Effector memory CD4-positive, alpha-beta T cell (primary cell): ENCODE results near the gene DHRS7B.
A peak's percentile ranks its signal among the peaks of the same experiment; 100 is the strongest.

Experiments
- DNase-seq, 3 donors: peaks; one replicate each; pipeline ENCODE4 v3.0.0-alpha.2; 2020
- H3K27ac ChIP-seq: 2 replicates; pipeline ENCODE4 v1.7.0; 2013; ENCODE audit warnings: mild to moderate bottlenecking, low read length, moderate library complexity; ENCODE audit not compliant: insufficient read depth, poor library complexity, severe bottlenecking
- H3K27me3 ChIP-seq: replicated peaks from 2 replicates; pipeline ENCODE4 v1.7.0; 2013; ENCODE audit warnings: mild to moderate bottlenecking, low read length; ENCODE audit not compliant: insufficient read depth, control insufficient read depth, poor library complexity, severe bottlenecking
- H3K36me3 ChIP-seq: 2 replicates; pipeline ENCODE4 v1.7.0; 2013; ENCODE audit warnings: mild to moderate bottlenecking, low read length, moderate library complexity; ENCODE audit not compliant: control insufficient read depth, insufficient read depth
- H3K4me1 ChIP-seq: 2 replicates; pipeline ENCODE4 v1.7.0; 2013; ENCODE audit warnings: low read length, mild to moderate bottlenecking; ENCODE audit not compliant: control insufficient read depth, insufficient read depth, poor library complexity, severe bottlenecking
- H3K4me3 ChIP-seq: 2 replicates; pipeline ENCODE4 v1.7.0; 2013; ENCODE audit warnings: low read length, low read depth, mild to moderate bottlenecking; ENCODE audit not compliant: insufficient read depth, poor library complexity, severe bottlenecking
- H3K9me3 ChIP-seq: 2 replicates; pipeline ENCODE4 v1.7.0; 2013; ENCODE audit warnings: mild to moderate bottlenecking, low read length, moderate library complexity; ENCODE audit not compliant: control insufficient read depth

DHRS7B gene

DNA sequence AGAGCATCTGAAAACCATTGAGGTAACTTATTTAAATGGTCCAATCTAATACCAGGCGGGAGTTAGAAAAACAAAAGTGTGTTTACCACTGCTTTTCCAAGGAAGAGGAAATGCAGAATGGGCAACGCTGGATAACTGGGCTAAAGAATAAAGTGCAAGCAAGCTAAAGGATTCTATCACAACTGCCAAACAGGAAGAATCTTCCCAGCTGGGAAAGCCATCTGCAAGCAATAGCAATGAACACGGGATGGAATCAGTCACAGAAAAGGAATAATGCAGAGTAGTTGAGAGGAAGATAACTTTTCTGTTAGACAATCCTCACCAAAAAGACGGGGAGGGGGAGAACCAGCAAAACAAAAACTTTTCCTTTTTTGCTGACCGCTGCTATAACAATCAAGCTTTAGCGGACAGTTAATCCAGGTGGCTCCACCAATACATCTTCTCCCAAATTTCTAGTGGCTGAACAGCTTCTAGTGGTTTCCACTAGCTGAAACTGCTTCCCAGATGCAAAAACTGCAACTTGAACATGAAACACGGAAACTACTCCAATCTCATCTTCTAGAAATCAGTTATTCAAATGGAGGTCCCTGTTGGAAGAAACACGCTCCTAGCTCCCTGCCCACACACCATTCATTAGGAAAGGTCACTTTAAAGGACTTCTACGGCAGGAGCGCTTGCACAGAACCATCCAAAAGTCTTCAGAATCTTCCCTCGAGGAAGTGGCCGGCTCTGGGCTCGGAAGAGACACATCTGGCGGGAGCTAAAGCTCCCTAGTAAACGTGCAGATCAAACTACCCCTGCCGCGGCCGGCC, 86.3 kb downstream of the DHRS7B start:
- DNase-seq, result no peak
- peak overlapping the region; percentile 96 for H3K4me3 ChIP-seq
- H3K9me3 ChIP-seq, result no peaks in the 10 kb centered on the region
- H3K27me3 ChIP-seq, result no peaks in the 10 kb centered on the region
- peaks cover 30% of the 10 kb centered on the region for H3K36me3 ChIP-seq
- peak overlapping the region; percentile 85 for H3K27ac ChIP-seq
- peaks cover 23% of the 10 kb centered on the region for H3K4me1 ChIP-seq

DNA sequence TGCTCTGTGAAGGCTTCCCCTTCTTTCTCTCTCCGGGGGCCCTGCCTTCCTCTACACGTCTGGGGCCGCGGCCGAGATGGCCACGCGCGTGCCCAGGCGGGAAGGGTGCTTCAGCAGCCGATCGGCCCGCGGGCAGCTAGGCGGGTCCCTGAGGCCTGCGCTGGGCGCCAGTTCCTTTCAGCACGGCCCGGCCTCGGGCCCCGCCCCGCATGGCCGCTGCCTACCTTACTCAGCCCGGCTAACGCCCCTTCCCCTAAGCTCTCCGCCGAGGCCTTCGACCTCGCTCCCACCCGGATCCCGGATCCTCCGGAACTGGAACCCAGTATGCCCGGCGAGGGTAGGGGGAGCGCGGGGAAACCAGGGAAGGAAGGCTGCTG, 86.9 kb downstream of the DHRS7B start:
- Histone ChIP-seq H3K27ac (peak overlapping the region; percentile 85), H3K36me3 (peaks cover 26% of the 10 kb centered on the region), H3K4me1 (peaks cover 23% of the 10 kb centered on the region), H3K27me3 (no peaks in the 10 kb centered on the region), H3K4me3 (peak overlapping the region; percentile 96), H3K9me3 (no peaks in the 10 kb centered on the region)
- peak in 1 of 3 donors; percentile 3 for DNase-seq

DNA sequence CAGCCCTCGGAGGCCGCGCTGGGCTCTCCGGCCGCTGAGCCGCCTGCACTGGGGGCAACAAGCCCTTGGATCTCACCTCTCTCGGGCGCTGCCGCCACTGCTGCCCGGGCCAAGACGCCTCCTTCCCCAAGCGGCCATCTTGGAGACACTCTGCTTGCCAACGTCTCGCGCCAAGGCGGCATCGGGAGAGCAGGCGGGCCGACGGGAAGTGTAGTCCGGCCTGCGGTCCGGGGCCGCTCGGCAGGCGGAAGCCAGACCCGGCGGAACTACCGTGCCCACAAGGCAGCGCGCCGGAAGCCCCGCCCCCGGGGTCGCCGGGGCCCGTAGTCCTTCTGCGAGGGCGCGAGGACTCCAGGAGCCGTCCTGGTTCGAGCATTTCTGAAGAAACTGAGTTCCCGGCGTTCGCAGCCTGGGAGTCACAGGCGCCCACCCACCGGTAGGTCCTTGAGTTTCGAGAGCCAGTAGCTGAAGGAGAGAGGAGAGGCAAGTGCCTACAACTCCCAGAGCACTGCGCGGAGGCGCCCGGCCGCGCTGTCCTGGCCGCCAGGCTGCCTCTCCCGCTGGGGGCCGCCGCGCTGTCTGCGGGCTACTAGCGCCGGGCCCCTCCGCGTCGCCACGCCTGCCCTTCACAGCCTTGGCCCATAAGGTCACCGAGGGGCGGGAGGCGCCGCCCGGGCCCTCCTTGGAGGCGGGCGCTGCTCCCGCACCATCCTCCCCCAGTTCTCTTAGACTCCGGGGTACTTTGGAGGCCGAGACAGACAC, 87.4 kb downstream of the DHRS7B start, which contains the start of gene TMEM11:
TSS of gene TMEM11 (minus strand) at position 147 of the 762 bp plus-strand sequence. CDS start at position 138, 9 bp downstream.
- Histone ChIP-seq H3K4me3 (peak within 1 kb of the TSS; percentile 96), H3K9me3 (no peaks in the 10 kb centered on the region), H3K36me3 (peaks cover 21% of the 10 kb centered on the region), H3K27me3 (no peaks in the 10 kb centered on the region), H3K4me1 (peaks cover 23% of the 10 kb centered on the region), H3K27ac (peak within 1 kb of the TSS; percentile 85)
- DNase-seq, result peak; percentile 87 to 92 (median 90)

DNA sequence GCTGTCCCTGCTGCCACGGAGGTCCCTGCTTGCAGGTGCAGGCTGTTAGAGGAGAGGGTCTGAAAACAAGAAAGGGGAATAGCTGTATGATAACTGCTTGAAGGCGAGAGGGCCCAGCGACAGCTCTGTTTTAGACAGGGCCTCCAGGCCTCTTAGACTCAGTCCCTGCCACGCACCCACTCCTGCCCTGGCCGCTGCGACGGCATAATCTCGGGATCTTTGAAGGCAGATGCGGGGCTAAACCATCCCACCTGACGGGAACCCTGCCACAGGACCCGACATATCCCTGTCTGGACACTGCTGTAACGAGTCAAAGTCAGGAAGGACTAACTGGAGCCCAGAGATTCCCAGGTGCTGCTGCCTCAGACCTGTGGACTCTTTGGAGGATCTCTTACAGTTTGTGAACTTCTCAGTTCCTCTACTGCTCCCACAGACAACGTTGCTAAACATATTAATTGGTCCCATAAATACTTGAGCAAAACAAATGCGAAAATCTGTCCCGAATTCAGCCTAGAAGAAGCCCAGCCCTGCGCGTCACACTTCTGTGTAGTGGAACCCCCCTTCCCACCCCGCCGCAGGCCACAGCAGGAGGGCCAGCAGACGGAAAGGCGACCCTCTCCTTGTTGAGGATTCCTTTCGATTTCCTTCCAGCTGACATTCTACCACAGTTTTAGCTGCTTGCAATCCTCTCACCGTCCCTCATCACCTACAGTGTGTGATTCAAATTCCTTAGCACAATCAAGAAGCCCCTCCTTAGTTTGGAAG, 88.2 kb downstream of the DHRS7B start:
- Histone ChIP-seq H3K4me1 (peaks cover 23% of the 10 kb centered on the region), H3K27me3 (no peaks in the 10 kb centered on the region), H3K9me3 (no peaks in the 10 kb centered on the region), H3K27ac (peak overlapping the region; percentile 85), H3K4me3 (peak overlapping the region; percentile 96), H3K36me3 (peaks cover 14% of the 10 kb centered on the region)
- no peak for DNase-seq

DNA sequence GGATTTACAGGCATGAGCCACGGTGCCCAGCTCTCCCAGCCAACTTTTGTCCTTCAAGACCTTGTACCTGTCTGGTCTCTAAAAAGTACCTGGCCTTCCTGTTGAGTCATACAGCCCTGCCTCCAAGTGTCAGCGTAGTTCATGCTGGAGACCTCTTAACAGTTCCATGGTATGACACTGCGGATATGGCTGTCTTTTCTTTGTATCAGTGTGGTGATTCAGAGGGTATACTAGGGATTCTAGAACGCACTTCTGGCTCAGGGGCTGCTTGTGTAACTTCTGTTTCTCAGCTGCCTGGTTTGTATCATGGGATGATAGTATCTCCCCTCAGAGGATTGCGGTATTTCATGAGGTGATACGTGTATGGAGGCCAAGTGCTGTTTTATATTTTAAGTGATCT, 89.2 kb downstream of the DHRS7B start:
- H3K4me1 ChIP-seq, result peaks cover 23% of the 10 kb centered on the region
- no peak overlapping the region for H3K27ac ChIP-seq
- DNase-seq, result no peak
- H3K9me3 ChIP-seq, result no peaks in the 10 kb centered on the region
- no peaks in the 10 kb centered on the region for H3K27me3 ChIP-seq
- no peak overlapping the region for H3K4me3 ChIP-seq
- peaks cover 5% of the 10 kb centered on the region for H3K36me3 ChIP-seq

DNA sequence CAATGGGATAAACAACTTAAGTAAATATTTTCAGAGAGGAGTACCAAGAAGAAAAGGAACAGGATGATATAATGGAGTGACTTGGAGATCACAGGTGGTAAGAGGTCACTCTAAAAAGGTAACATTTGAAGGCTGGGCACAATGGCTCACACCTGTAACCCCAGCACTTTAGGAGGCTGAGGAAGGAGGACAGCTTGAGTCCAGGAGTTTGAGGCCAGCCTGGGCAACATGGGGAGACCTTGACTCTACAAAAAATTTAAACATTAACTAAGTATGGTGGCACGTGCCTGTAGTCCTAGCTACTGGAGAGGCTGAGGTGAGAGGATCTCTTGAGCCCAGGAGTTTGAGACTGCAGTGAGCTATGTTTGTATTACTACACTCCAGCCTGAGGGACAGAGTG, 90.6 kb downstream of the DHRS7B start:
- DNase-seq, result no peak
- Histone ChIP-seq H3K9me3 (no peaks in the 10 kb centered on the region), H3K36me3 (peaks cover 8% of the 10 kb centered on the region), H3K27me3 (no peaks in the 10 kb centered on the region), H3K4me3 (no peak overlapping the region), H3K4me1 (peaks cover 18% of the 10 kb centered on the region), H3K27ac (no peak overlapping the region)

DNA sequence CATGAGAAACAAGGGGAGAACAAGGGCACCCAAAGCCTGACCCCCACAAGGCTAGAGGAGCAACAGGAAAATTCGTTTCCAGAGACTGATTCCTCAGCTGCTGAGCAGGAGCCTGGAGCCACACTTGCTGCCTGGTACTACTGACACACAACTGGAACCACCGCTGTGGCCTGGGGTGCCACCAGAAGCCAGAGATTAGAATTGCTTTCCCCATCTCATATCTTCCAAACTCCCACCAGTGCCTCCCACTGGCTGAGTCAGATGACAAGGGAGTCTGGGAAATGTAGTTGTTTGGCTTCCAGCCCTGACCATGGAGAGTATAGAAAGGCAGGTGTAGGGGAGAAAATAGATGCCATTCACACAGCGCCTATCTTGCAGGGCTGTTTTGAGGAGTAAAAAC, 91.3 kb downstream of the DHRS7B start:
- no peaks in the 10 kb centered on the region for H3K9me3 ChIP-seq
- DNase-seq, result no peak
- no peaks in the 10 kb centered on the region for H3K27me3 ChIP-seq
- H3K4me1 ChIP-seq, result peaks cover 10% of the 10 kb centered on the region
- H3K4me3 ChIP-seq, result no peak overlapping the region
- H3K27ac ChIP-seq, result no peak overlapping the region
- H3K36me3 ChIP-seq, result peaks cover 8% of the 10 kb centered on the region

DNA sequence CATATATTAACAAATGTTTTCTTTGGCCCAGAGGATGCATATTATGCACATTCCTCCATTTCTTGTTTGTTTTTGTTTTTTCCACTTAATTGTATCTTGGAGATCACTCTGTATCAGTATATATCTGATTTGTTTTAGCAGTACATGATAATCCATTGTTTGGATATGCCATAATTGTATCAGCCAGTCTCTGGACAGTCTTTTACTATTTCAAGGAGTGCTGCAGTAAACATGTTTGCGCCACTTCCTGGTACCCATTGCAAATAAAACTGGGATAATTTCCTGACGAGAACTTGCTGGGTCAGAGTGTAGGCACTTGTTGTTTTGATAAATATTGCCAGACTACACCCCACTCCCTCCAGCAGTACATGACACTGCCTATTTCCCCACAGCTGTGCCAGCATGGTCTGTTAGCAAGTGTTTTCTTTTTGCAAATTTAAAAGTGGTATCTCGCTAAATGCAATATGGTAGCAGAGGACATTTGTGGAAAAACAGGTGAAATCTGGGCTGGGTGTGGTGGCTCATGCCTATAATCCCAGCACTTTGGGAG, 92.1 kb downstream of the DHRS7B start:
- H3K4me3 ChIP-seq, result no peak overlapping the region
- H3K27me3 ChIP-seq, result no peaks in the 10 kb centered on the region
- H3K9me3 ChIP-seq, result no peaks in the 10 kb centered on the region
- H3K4me1 ChIP-seq, result peaks cover 6% of the 10 kb centered on the region
- H3K36me3 ChIP-seq, result peaks cover 5% of the 10 kb centered on the region
- DNase-seq, result no peak
- no peak overlapping the region for H3K27ac ChIP-seq

DNA sequence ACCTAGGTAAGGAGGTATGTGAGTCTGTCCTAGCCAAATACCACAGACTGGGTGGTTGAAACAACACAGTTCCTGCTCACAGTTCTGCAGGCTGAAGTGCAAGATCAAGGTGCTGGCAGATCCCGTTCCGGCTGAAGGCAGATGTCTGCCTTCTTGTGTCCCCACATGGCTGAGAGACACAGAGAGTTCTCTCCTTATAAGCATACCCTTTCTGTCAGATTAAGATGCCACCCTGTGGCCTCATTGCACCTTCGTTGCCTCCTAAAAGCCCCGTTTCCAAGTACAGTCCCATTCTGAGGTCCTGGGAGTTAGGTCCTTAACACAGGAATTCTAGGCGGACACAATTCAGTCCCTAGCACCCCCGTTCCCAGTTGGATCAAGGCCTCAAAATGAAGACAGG, 96.3 kb downstream of the DHRS7B start:
- H3K27ac ChIP-seq, result no peak overlapping the region

More for the DNA sequence above, 96.3 kb downstream of the DHRS7B start:
- Histone ChIP-seq H3K9me3 (no peaks in the 10 kb centered on the region), H3K36me3 (peaks cover 5% of the 10 kb centered on the region), H3K4me3 (no peak overlapping the region), H3K27me3 (no peaks in the 10 kb centered on the region), H3K4me1 (no peaks in the 10 kb centered on the region)
- DNase-seq, result no peak
